Liver (tissue), 9 donors: ENCODE results near the gene SGO2. TPM values are rescaled to one million over a fixed set of nuclear protein-coding genes. Genes with fewer than 3 reads are reported as not detected.

Source experiments
- DNase-seq: peaks from one replicate; pipeline ENCODE4 v3.0.0-alpha.2; 2017; ENCODE audit warnings: low spot score
- H3K27ac ChIP-seq, 2 donors: one replicate each; pipeline ENCODE4 v1.7.0; 2013; ENCODE audit warnings: inconsistent platforms in 2 of 2, low read length in 2 of 2, control low read depth in 1 of 2, low read depth in 1 of 2, mild to moderate bottlenecking in 1 of 2
- H3K27me3 ChIP-seq, 4 donors: one replicate each; pipeline versions ENCODE4 v1.6.1 to v1.7.0; 2013; ENCODE audit warnings: low read length in 3 of 4, inconsistent platforms in 1 of 4, mild to moderate bottlenecking in 1 of 4, moderate library complexity in 1 of 4; ENCODE audit not compliant: control insufficient read depth in 4 of 4, insufficient read depth in 4 of 4
- H3K36me3 ChIP-seq, 4 donors: one replicate each; pipeline versions ENCODE4 v1.6.1 to v1.7.0; 2013; ENCODE audit warnings: low read length in 3 of 4, mild to moderate bottlenecking in 3 of 4, low read depth in 1 of 4, moderate library complexity in 1 of 4; ENCODE audit not compliant: control insufficient read depth in 4 of 4, insufficient read depth in 3 of 4
- H3K4me1 ChIP-seq, 4 donors: one replicate each; pipeline versions ENCODE4 v1.6.1 to v1.7.0; 2013; ENCODE audit warnings: low read length in 3 of 4, mild to moderate bottlenecking in 3 of 4, moderate library complexity in 1 of 4; ENCODE audit not compliant: control insufficient read depth in 4 of 4, insufficient read depth in 4 of 4
- H3K4me3 ChIP-seq, 3 donors: one replicate each; pipeline versions ENCODE4 v1.6.1 to v1.7.0; 2013; ENCODE audit warnings: low read length in 3 of 3, control low read depth in 1 of 3, low read depth in 1 of 3, mild to moderate bottlenecking in 1 of 3
- H3K9ac ChIP-seq, 2 donors: one replicate each; pipeline ENCODE4 v1.7.0; 2013; ENCODE audit warnings: low read length in 2 of 2, mild to moderate bottlenecking in 2 of 2, moderate library complexity in 2 of 2, control low read depth in 1 of 2, low read depth in 1 of 2
- H3K9me3 ChIP-seq, 4 donors: one replicate each; pipeline versions ENCODE4 v1.6.1 to v1.7.0; 2013; ENCODE audit warnings: low read length in 3 of 4; ENCODE audit not compliant: control insufficient read depth in 4 of 4
- CTCF ChIP-seq: fragments of 150-350 bp; IDR thresholded peaks from 2 replicates; pipeline ENCODE4 v1.5.1; 2017; ENCODE audit warnings: improper control_type of control experiment, low read depth, low read length; ENCODE audit not compliant: missing input control
- EGR1 ChIP-seq, 2 donors: IDR thresholded peaks; 2 replicates each; pipeline ENCODE4 v1.6.1; 2016 to 2018; ENCODE audit warnings: antibody characterized with exemption in 2 of 2, low read depth in 2 of 2
- FOXA1 ChIP-seq: IDR thresholded peaks from 2 replicates; pipeline ENCODE4 v1.6.1; 2016; ENCODE audit warnings: antibody characterized with exemption
- GABPA ChIP-seq, 2 donors: IDR thresholded peaks in 1 of 2; conservative IDR thresholded peaks in 1 of 2; 2 replicates each; pipeline ENCODE4 v1.6.1; 2016; ENCODE audit warnings: antibody characterized with exemption in 2 of 2, mild to moderate bottlenecking in 1 of 2, moderate library complexity in 1 of 2
- RAD21 ChIP-seq, 2 donors: IDR thresholded peaks; 2 replicates each; pipeline ENCODE4 v1.6.1; 2016; ENCODE audit warnings: antibody characterized with exemption in 2 of 2, mild to moderate bottlenecking in 2 of 2
- REST ChIP-seq: IDR thresholded peaks from 2 replicates; pipeline ENCODE4 v1.6.1; 2016; ENCODE audit warnings: antibody characterized with exemption, mild to moderate bottlenecking
- SP1 ChIP-seq: IDR thresholded peaks from 2 replicates; pipeline ENCODE4 v1.6.1; 2018; ENCODE audit warnings: antibody characterized with exemption, mild to moderate bottlenecking
- ZBTB33 ChIP-seq: IDR thresholded peaks from 2 replicates; pipeline ENCODE4 v1.6.1; 2016; ENCODE audit warnings: antibody characterized with exemption
- WGBS: extraction: QIAGEN DNeasy Blood & Tissue Kit; methylation state at CpG from one replicate; pipeline ENCODE4 v1.1.7; 2013; 5-methylcytosine and 5-hydroxymethylcytosine counted together
- polyA plus RNA-seq, 2 donors: library from polyadenylated mRNA; stranded (reverse) in 1 of 2; unstranded in 1 of 2; fragments of 200-250 nt in 1 of 2; fragments of >200 nt in 1 of 2; fragmentation: Nextera tagmentation in 1 of 2; extraction: Ambion mirVana in 1 of 2; gene quantifications; one replicate each; pipeline versions ENCODE4 v1.2.1 to v1.2.3, GENCODE V29; 2013 to 2015
- total RNA-seq, 2 donors: library from RNA; depleted of rRNA; stranded (reverse); fragments of >200 nt; gene quantifications; one replicate each; pipeline ENCODE4 v1.2.3, GENCODE V29; 2014
- donor health status: healthy.
- donor health status: healthy.
- donor health status: healthy.
- donor health status: healthy.
- donor health status: healthy.

The SGO2 gene
- total and polyA plus RNA-seq, 4 donors = 0.58 to 14.9 (median 0.77) TPM

GRCh38 chr2:200509612-200510433 is 16.2 kb upstream of the SGO2 start, which contains the start of gene KCTD18:
Gene KCTD18, minus strand, starts transcription at chr2:200510068. Its CDS starts 3,052 bp downstream, at chr2:200507016.
- Histone ChIP-seq H3K27me3 (no peaks in the 10 kb centered on the region), H3K9ac (peak within 1 kb of the TSS; percentile 64 to 90), H3K4me1 (peaks cover 0 to 13% (median 8%) of the 10 kb centered on the region in 4 donors), H3K36me3 (peaks cover 1 to 7% (median 3%) of the 10 kb centered on the region in 4 donors), H3K27ac (peak within 1 kb of the TSS; percentile 51 to 74), H3K4me3 (peak within 1 kb of the TSS; percentile 62 to 79 (median 78)), H3K9me3 (no peaks in the 10 kb centered on the region)
- DNase-seq = peak; percentile 91
- peak in 1 of 2 donors; percentile 30 for TF ChIP-seq GABPA (IDR thresholded peaks at IDR 0.05 in 1 of 2, conservative IDR thresholded peaks at IDR 0.05 in 1 of 2)
- peak; percentile 40 to 68 for TF ChIP-seq RAD21 (IDR thresholded peaks at IDR 0.05)
- TF ChIP-seq SP1 = peak; percentile 20
- TF ChIP-seq FOXA1 = no peak
- peak; percentile 75 for TF ChIP-seq CTCF
- TF ChIP-seq EGR1 (IDR thresholded peaks at IDR 0.05; ENCODE audit: low read depth in 2 of 2) = peak in 1 of 2 donors; percentile 43
- no peak for TF ChIP-seq REST
- no peak for TF ChIP-seq ZBTB33
- under 1% methylated on average over 78 of the region's 78 CpGs for WGBS

GRCh38 chr2:200515155-200515554 is 10.9 kb upstream of the SGO2 start:
- no peak for TF ChIP-seq GABPA (IDR thresholded peaks at IDR 0.05 in 1 of 2, conservative IDR thresholded peaks at IDR 0.05 in 1 of 2)
- DNase-seq = no peak

More at GRCh38 chr2:200515155-200515554, 10.9 kb upstream of the SGO2 start:
- Histone ChIP-seq H3K9ac (no peak overlapping the region), H3K27me3 (no peaks in the 10 kb centered on the region), H3K4me3 (no peak overlapping the region), H3K4me1 (peaks cover 0 to 5% (median 3%) of the 10 kb centered on the region in 4 donors), H3K36me3 (no peaks in the 10 kb centered on the region), H3K9me3 (no peaks in the 10 kb centered on the region), H3K27ac (no peak overlapping the region)
- WGBS = 18% methylated on average over 1 of the region's 1 CpG
